Colonic mucosa (tissue), 4 donors: ENCODE results near the gene AFAP1L1. TPM values are rescaled to one million over a fixed set of nuclear protein-coding genes. Genes with fewer than 3 reads are reported as not detected.
"Not testable (repeated sequence)": the region's sequence is repeated elsewhere in the genome, so short reads cannot be mapped to it uniquely, and the experiment has no call there.

Experiments used
- DNase-seq: peaks from one replicate; pipeline ENCODE4 v3.0.0-alpha.2; 2020
- H3K27ac ChIP-seq: fragments of 200-600 bp; one replicate; pipeline ENCODE4 v1.8.0; 2021
- H3K27me3 ChIP-seq: fragments of 200-600 bp; one replicate; pipeline ENCODE4 v1.8.0; 2021
- H3K36me3 ChIP-seq: fragments of 200-600 bp; one replicate; pipeline ENCODE4 v1.8.0; 2021
- H3K4me1 ChIP-seq: fragments of 200-600 bp; one replicate; pipeline ENCODE4 v1.8.0; 2021; ENCODE audit warnings: mild to moderate bottlenecking
- H3K4me3 ChIP-seq: fragments of 200-600 bp; one replicate; pipeline ENCODE4 v1.8.0; 2021
- H3K9ac ChIP-seq, 2 donors: one replicate each; pipeline ENCODE4 v1.7.0; 2013; ENCODE audit warnings: control low read depth in 2 of 2, low read depth in 2 of 2, low read length in 2 of 2
- H3K9me3 ChIP-seq: fragments of 200-600 bp; one replicate; pipeline ENCODE4 v1.8.0; 2021
- CTCF ChIP-seq: fragments of 200-600 bp; IDR thresholded peaks from one replicate; pipeline ENCODE4 v1.8.0; 2022; ENCODE audit warnings: antibody characterized with exemption, mild to moderate bottlenecking
- intact Hi-C: fragments of 100-400 bp; cut with DNase I; formaldehyde crosslinking; loops from one replicate; pipeline ENCODE4 v1.14.1; 2022
- total RNA-seq, 2 donors: library from RNA; stranded (reverse); fragmentation: NEBNext Ultra II Directional in 1 of 2; extraction: Animal tissue kit (Norgen Biotek cat#: 25700) in 1 of 2; gene quantifications; one replicate each; pipeline ENCODE4 v1.2.1, GENCODE V29; 2021
- donor health status: healthy.
- donor health status: DM: no; HTN: no; CAD: no.
- donor health status: DM: no; HTN: no; CAD: no.

The AFAP1L1 gene
- total RNA-seq, 2 donors from 2014 or later, result 1.6 to 4.0 TPM

- peaks cover 11% of the 10 kb centered on the region for H3K27me3 ChIP-seq
- no peak for DNase-seq
- H3K4me3 ChIP-seq, result no peak overlapping the region
- no peak overlapping the region for H3K9ac ChIP-seq
- H3K36me3 ChIP-seq, result no peaks in the 10 kb centered on the region
- no peak overlapping the region for H3K27ac ChIP-seq
- TF ChIP-seq CTCF, result no peak
- peaks cover 5% of the 10 kb centered on the region for H3K9me3 ChIP-seq
- H3K4me1 ChIP-seq, result no peaks in the 10 kb centered on the region
- intact Hi-C loops, result no loop called here
Observed at GRCh38 chr5:149267241-149267973, 4.3 kb upstream of the AFAP1L1 start.

GRCh38 chr5:149268928-149269557 is 2.6 kb upstream of the AFAP1L1 start:
- intact Hi-C loops, result no loop called here
- TF ChIP-seq CTCF, result peak; percentile 76
- no peaks in the 10 kb centered on the region for H3K36me3 ChIP-seq
- no peaks in the 10 kb centered on the region for H3K4me1 ChIP-seq
- peaks cover 11% of the 10 kb centered on the region for H3K27me3 ChIP-seq
- H3K4me3 ChIP-seq, result no peak overlapping the region
- no peak overlapping the region for H3K9ac ChIP-seq
- H3K27ac ChIP-seq, result no peak overlapping the region
- DNase-seq, result no peak
- H3K9me3 ChIP-seq, result peaks cover 5% of the 10 kb centered on the region

GRCh38 chr5:149271195-149271715 is 404 bp upstream of the AFAP1L1 start:
- no peak overlapping the region for H3K27ac ChIP-seq
- DNase-seq, result peak; percentile 27
- no peaks in the 10 kb centered on the region for H3K36me3 ChIP-seq
- intact Hi-C loops, result no loop called here
- H3K4me1 ChIP-seq, result no peaks in the 10 kb centered on the region
- no peak for TF ChIP-seq CTCF
- peak overlapping the region in 1 of 2 donors; percentile 53 for H3K9ac ChIP-seq
- peaks cover 11% of the 10 kb centered on the region for H3K27me3 ChIP-seq
- peaks cover 5% of the 10 kb centered on the region for H3K9me3 ChIP-seq
- peak overlapping the region; percentile 38 for H3K4me3 ChIP-seq

- peaks cover 11% of the 10 kb centered on the region for H3K27me3 ChIP-seq
- H3K27ac ChIP-seq, H3K36me3 ChIP-seq, H3K4me1 ChIP-seq, DNase-seq, H3K9ac ChIP-seq, H3K4me3 ChIP-seq, H3K9me3 ChIP-seq, intact Hi-C loops: not testable (repeated sequence)
Observed at GRCh38 chr5:149272781-149273180, 1.1 kb downstream of the AFAP1L1 start.

- H3K4me1 ChIP-seq, result no peaks in the 10 kb centered on the region
Observed at GRCh38 chr5:149273237-149273636, 1.6 kb downstream of the AFAP1L1 start.

More at GRCh38 chr5:149273237-149273636, 1.6 kb downstream of the AFAP1L1 start:
- H3K9me3 ChIP-seq, result peaks cover 5% of the 10 kb centered on the region
- no peak overlapping the region for H3K4me3 ChIP-seq
- H3K27ac ChIP-seq, result no peak overlapping the region
- no peak for TF ChIP-seq CTCF
- peaks cover 11% of the 10 kb centered on the region for H3K27me3 ChIP-seq
- no peak overlapping the region for H3K9ac ChIP-seq
- no peak for DNase-seq
- intact Hi-C loops, result no loop called here
- H3K36me3 ChIP-seq, result no peaks in the 10 kb centered on the region
